Measurements from ENCODE around the gene ITPR2.
"Not testable (repeated sequence)": the region's sequence is repeated elsewhere in the genome, so short reads cannot be mapped to it uniquely, and the experiment has no call there.

DNA sequence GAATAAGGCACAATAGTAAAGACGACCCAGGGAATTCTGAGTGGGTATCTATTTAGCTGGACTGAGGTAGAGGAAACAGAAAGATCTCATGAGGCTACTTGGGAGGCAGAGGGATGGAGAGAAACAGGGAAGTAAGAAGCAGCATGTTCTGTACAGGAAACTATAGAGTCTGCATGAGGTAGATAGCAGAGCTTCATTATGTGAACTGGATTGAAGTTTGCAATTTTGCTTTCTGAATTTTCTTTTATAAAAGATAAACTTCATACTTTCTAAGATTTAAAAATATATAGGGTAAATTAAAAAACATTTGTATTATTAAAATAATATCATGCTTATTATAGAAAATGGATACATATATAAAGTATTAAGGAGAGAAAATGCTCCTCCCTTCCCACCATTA is 399.3 kb downstream of the ITPR2 start:
- not testable (repeated sequence) for TF ChIP-seq POLR2A (IDR thresholded peaks at IDR 0.05; ENCODE audit: low read depth, low read length); POLR2AphosphoS5 (IDR thresholded peaks at IDR 0.05; ENCODE audit: low read depth, low read length); TAF1 (IDR thresholded peaks at IDR 0.05; ENCODE audit: borderline replicate concordance, low read depth, low read length)

Measured in GM12892 (cell line).